NCI-H748 treated with DMSO at 0.1 percent for 48 hours (cell line): ENCODE measurements around the gene AGER.
"Not testable (repeated sequence)": the region's sequence is repeated elsewhere in the genome, so short reads cannot be mapped to it uniquely, and the experiment has no call there.

Experiments
- DNase-seq: peaks from one replicate; lab custom pipeline; 2025; lab: John Stamatoyannopoulos, UW

AGER gene

DNA sequence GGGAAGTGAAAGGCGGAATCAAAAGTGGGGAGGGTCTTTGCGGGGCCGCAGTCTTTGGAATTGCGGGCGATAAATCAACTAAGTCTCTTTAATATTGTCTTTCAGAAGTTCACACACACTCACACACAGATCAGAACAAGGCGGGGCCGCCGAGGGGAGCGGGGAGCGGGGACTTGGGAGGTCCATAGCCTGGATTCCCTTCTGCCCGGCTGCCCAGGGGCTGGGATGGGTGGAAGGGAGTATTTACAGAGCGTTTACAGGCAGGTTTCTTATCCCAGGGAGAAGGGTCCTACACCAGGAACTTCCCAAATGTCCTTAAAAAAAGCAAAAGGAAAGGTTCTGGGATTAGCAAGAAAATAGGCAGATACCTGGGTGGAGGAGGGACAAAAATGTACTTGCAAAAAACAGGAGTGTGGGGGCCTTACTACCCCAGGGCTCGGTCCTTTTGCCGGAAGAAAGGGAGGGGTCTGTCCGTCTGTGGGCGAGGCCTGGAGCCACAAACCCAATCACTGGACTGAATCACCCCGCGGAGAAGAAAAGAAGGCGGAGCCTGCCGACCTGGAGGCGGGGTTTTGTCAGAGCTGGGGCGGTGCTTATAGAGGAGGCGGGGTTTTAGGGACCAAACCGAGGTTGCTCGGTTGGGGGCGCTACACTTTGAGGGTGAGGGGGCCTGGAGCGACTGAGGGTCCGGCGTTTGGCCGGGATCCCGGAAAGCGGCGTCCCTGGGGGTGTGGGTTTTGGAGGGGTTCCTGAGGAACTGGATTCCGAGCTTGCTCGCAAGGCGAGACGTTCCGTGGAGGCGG is 35.6 kb downstream of the AGER start:
- no peak for DNase-seq

DNA sequence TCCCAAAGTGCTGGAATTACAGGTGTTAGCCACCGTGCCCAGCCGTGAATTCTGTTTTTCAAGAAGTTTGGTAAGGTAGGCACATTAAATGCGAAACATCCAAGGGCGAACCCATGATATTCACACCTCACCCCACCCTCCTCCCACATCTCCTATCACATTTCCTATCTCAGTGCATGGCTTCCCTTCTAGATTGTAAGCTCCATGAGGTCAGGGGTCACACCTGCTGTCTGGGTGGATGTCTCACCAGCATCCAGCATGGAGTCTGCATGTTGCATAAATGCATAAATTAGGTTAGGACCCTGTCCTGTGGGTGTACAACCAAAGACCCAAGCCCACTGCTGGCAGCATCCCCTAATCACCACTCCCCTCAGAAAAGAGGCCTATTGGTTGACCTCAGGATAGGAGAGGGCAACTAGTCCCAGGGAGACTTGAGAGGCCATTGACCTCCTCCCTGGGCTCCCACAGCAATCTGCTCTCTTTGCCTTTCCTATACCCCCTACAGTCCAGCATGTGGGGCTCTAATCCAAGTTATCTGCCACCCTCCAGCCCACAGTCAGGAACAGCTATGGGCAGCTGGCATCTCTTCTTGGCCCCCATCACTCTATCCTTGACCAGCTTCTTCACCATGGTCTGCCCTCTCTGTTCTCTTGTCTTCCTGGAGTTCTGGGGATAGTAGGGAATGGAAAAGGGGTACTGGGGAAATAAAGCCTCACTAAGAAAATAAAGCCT is 36.5 kb downstream of the AGER start:
- no peak for DNase-seq

DNA sequence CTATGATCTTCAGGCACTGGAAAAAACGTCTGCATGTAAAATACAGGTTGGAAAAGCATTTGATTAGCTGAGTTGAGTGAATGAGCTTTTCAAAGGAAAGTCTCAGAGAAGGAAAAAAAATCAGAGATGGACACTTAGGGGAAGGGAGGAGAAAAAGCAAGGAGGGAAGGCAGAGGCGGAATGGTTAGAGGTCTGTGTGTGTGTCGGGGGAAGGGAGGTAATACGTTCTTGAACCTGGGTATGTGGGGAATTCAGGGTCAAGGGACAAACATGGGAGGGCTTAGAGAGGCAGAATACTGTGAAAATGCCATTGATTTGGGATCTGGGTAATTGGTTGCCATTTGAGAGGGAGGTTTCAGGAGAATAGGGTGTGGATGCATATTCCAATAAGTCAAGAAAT is 37.4 kb downstream of the AGER start:
- no peak for DNase-seq

DNA sequence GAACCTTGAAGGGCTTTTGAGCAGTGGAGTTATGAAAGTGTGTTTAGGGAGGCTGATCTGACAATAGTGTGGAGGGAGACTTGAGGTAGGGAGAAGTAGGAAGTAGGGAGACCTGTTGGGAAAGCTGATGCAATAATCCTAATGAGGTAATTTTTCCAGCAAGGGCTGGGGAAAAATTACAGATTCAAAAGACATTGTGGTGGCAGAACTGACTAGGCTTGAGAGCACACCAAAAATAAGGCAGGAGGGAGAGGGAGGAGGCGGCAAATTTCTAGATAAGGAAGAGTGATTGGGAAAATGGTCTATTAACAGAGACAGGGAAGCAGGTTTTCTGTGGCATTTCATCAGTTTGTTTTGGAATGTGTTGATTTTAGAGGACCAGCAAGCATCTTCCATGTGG is 37.8 kb downstream of the AGER start:
- no peak for DNase-seq

DNA sequence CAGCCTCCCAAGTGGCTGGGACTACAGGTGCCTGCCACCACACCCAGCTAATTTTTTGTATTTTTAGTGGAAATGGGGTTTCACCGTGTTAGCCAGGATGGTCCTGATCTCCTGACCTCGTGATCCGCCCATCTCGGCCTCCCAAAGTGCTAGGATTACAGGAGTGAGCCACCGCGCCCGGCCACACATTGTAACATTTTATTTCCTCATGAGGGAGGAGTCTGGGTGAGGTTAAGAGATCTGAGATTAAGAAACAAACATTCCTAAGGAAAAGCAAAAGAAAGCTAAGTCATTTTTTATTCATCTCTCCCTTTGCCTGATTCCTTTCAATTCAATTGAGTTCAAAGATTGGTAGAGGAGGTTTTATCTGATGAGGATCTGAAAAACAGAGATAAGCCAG is 39.8 kb downstream of the AGER start:
- not testable (repeated sequence) for DNase-seq

DNA sequence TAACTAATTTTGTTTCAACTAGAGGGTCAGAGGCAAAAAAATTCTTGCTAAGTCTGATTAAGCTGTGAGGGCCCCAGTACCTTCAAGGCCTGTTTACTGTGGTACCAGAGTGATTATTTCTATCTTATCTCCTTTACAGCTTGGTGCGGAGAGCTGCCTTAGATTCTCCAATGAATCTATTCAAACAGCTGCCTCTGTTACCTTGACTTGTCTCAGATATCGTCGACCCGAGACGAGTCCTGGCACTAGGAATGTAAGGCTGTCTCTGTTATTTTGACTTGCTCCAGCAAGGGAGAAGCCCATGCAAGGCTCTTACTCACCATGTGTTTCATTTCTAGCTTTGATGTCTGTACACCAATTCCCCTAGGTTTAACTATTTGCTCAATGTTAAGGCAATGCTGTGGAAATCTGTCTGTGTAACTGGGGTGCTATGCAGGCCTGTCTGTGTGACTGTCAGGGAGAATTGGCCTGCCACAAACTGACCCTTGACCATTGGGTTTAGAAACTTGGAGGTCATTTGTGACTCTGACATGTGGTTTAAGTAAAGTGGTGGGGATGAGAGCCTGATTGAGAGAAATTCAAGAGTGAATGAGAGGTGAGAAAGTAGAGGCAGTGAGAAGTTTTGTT is 43.5 kb downstream of the AGER start:
- no peak for DNase-seq

DNA sequence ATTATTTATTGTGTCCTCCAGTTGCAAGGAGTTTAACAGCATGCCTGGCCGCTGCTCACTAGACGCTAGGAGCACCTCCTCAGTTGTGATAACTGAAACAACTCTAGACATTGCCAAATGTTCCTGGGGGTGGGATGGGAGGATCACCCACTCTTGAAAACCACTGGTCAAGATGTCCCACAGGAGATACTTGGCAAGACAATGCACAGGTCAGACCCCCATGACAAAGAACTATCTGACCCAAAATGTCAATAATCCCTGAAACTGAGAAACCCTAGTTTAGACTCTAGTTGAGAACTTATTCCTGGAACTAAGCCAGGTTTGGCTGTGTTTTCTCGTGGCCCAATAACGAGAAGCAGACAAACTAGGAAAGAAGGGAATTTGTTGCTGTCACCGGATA is 44.5 kb downstream of the AGER start:
- DNase-seq, result no peak

DNA sequence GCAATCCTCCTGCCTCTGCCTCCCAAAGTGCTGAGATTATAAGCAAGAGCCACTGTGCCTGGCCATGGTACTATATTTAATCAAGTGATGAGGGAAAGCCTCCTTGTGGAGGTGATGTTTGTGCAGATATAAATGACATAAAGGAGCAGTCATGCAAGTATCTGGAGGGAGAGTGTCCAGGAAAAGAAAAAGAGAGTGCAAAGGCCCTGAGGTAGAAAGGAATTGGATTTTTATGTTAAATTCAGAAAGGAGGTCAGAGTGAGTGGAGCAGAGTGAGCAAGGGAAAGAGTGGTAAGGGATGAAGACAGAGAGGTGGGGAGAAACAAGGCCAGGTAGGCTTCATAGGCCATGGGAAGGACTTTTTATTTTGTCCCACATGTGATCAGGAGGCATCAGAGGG is 46.6 kb downstream of the AGER start:
- no peak for DNase-seq

DNA sequence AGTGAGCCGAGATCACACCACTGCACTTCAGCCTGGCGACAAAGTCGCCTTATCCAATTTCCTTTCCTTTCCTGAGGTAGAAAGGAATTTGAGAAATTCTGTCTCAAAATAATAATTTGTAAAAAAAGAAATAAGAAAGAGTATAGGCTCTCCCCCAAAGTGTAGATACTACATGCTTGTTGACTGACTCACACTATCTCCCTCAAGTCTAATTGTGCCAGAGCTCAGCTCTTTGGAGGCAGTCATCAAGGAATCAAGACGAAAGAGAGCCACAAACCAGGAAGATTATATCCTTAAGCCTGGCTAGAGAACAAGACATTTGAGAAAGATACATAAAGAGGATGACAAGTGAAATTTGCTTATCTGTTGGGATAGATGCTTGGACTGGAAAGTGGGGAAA is 50.3 kb downstream of the AGER start:
- DNase-seq, result no peak

DNA sequence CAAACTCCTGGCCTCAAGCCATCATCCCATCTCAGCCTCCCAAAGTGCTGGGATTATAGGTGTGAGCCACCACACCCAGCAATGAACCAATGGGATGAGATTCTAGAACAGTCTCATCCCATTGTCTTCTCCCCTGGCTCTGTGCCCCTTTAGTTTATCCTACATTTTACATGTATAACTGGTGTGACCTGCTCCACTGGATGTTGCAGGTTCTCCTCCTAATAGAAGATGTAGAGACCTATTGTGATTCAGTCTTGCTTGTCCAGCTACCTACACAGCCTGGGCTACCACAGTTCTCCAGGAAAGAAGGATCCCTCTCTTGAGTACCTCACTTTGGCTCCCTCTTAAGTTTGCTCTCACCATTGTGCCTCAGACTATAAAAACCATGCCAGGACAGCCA is 51.9 kb downstream of the AGER start:
- no peak for DNase-seq

DNA sequence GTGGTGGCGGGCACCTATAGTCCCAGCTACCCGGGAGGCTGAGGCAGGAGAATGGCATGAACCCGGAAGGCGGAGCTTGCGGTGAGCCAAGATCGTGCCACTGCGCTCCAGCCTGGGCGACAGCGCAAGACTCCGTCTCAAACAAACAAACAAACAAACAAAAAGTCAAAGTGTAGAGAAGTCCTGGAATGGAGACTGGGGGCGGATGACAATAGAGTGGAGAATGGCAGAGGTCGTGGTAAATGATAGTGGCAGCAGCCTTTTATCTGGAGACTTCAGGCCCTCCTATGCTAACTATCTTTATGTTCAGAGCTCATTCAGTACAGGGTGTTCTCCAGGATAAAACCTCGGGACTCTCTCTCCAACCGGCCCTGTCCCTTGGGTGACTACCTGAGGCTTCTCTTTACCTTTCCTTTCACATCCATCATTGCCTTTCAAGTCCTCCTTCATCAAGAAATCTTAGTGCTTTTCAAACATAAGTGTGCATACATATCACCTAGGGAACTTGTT is 52.6 kb downstream of the AGER start:
- no peak for DNase-seq
